OCI-LY3 (cell line): ENCODE results near the gene CLPTM1L.

Experiments
- H2AFZ ChIP-seq: fragments of 200-600, 300-600 bp; shearing (Covaris generic); 2 replicates; pipeline ENCODE4 v1.6.0; 2014; ENCODE audit warnings: antibody characterized with exemption, low read depth, low read length
- H3K27ac ChIP-seq: fragments of 200-600, 300-600 bp; sonication (generic); 2 replicates; pipeline ENCODE4 v1.5.1; 2014; ENCODE audit warnings: mild to moderate bottlenecking, low read length, moderate library complexity, mixed read lengths
- H3K27me3 ChIP-seq: fragments of 200-600, 300-600 bp; sonication (generic); 2 replicates; pipeline ENCODE4 v1.6.1; 2014; ENCODE audit warnings: low read depth, low read length, mixed read lengths
- H3K36me3 ChIP-seq: fragments of 200-600, 300-600 bp; sonication (generic); replicated peaks from 2 replicates; pipeline ENCODE3; 2014; ENCODE audit warnings: low read depth, low read length, mixed read lengths
- H3K4me1 ChIP-seq: fragments of 300-600, 200-600 bp; sonication (generic); 2 replicates; pipeline ENCODE4 v1.6.1; 2014; ENCODE audit warnings: low read length, mixed read lengths
- H3K4me2 ChIP-seq: fragments of 200-600, 300-600 bp; sonication (generic); 2 replicates; pipeline ENCODE4 v1.6.1; 2014; ENCODE audit warnings: low read length, mixed read lengths
- H3K4me3 ChIP-seq: fragments of 300-600, 200-600 bp; sonication (generic); 2 replicates; pipeline ENCODE4 v1.5.1; 2014; ENCODE audit warnings: antibody characterized with exemption, mild to moderate bottlenecking, low read length, moderate library complexity
- H3K79me2 ChIP-seq: fragments of 300-600, 200-600 bp; shearing (Covaris generic); 2 replicates; pipeline ENCODE4 v1.6.1; 2014; ENCODE audit warnings: mild to moderate bottlenecking, low read length, mixed read lengths
- H3K9ac ChIP-seq: fragments of 300-600, 200-600 bp; shearing (Covaris generic); 2 replicates; pipeline ENCODE4 v1.6.0; 2014; ENCODE audit warnings: mild to moderate bottlenecking, low read length, moderate library complexity
- H3K9me3 ChIP-seq: fragments of 200-600, 300-600 bp; shearing (Covaris generic); 2 replicates; pipeline ENCODE4 v1.6.1; 2014; ENCODE audit warnings: low read length, mixed read lengths; ENCODE audit not compliant: insufficient read depth
- H4K20me1 ChIP-seq: fragments of 200-600, 300-600 bp; sonication (generic); 2 replicates; pipeline ENCODE4 v1.6.1; 2016; ENCODE audit warnings: low read length, mixed read lengths; ENCODE audit not compliant: insufficient read depth
- EZH2phosphoT487 ChIP-seq: fragments of 200-600 bp; shearing (Covaris generic); IDR thresholded peaks from 2 replicates; pipeline ENCODE4 v1.6.1; 2018; ENCODE audit warnings: antibody characterized with exemption, mixed run types, low read depth
- TF ChIP-seq, protein P1 (sequence below): fragments of 200-600, 300-600 bp; sonication (generic); IDR thresholded peaks from 2 replicates; pipeline ENCODE4 v1.5.1; 2014; ENCODE audit warnings: antibody characterized with exemption, low read length, low read depth

CLPTM1L gene

GRCh38 chr5:1270426-1270825 is 74.5 kb downstream of the CLPTM1L start:
- Histone ChIP-seq H3K4me2 (no peak overlapping the region), H3K27ac (no peak overlapping the region), H4K20me1 (no peaks in the 10 kb centered on the region), H2AFZ (no peak overlapping the region), H3K27me3 (no peaks in the 10 kb centered on the region), H3K9ac (no peak overlapping the region), H3K4me3 (no peak overlapping the region), H3K36me3 (no peaks in the 10 kb centered on the region), H3K4me1 (no peaks in the 10 kb centered on the region), H3K79me2 (no peaks in the 10 kb centered on the region), H3K9me3 (no peaks in the 10 kb centered on the region)
- TF ChIP-seq, protein P1, sequence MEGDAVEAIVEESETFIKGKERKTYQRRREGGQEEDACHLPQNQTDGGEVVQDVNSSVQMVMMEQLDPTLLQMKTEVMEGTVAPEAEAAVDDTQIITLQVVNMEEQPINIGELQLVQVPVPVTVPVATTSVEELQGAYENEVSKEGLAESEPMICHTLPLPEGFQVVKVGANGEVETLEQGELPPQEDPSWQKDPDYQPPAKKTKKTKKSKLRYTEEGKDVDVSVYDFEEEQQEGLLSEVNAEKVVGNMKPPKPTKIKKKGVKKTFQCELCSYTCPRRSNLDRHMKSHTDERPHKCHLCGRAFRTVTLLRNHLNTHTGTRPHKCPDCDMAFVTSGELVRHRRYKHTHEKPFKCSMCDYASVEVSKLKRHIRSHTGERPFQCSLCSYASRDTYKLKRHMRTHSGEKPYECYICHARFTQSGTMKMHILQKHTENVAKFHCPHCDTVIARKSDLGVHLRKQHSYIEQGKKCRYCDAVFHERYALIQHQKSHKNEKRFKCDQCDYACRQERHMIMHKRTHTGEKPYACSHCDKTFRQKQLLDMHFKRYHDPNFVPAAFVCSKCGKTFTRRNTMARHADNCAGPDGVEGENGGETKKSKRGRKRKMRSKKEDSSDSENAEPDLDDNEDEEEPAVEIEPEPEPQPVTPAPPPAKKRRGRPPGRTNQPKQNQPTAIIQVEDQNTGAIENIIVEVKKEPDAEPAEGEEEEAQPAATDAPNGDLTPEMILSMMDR, result no peak
- TF ChIP-seq EZH2phosphoT487, result no peak

- Histone ChIP-seq H3K9ac (no peak overlapping the region), H3K4me2 (no peak overlapping the region)
- TF ChIP-seq, protein P1, result no peak
- TF ChIP-seq EZH2phosphoT487, result no peak
Measured at GRCh38 chr5:1268666-1269065, 76.2 kb downstream of the CLPTM1L start.

GRCh38 chr5:1268056-1268455 is 76.8 kb downstream of the CLPTM1L start:
- Histone ChIP-seq H3K4me1 (no peaks in the 10 kb centered on the region), H3K4me2 (no peak overlapping the region), H3K27ac (no peak overlapping the region), H3K9ac (no peak overlapping the region), H4K20me1 (no peaks in the 10 kb centered on the region), H2AFZ (no peak overlapping the region), H3K4me3 (no peak overlapping the region), H3K27me3 (no peaks in the 10 kb centered on the region), H3K9me3 (no peaks in the 10 kb centered on the region), H3K36me3 (no peaks in the 10 kb centered on the region), H3K79me2 (no peaks in the 10 kb centered on the region)
- TF ChIP-seq, protein P1, result no peak
- TF ChIP-seq EZH2phosphoT487, result no peak

More at GRCh38 chr5:1268666-1269065, 76.2 kb downstream of the CLPTM1L start:
- Histone ChIP-seq H3K9me3 (no peaks in the 10 kb centered on the region), H3K27me3 (no peaks in the 10 kb centered on the region), H3K79me2 (no peaks in the 10 kb centered on the region), H3K27ac (no peak overlapping the region), H4K20me1 (no peaks in the 10 kb centered on the region), H3K36me3 (no peaks in the 10 kb centered on the region), H2AFZ (no peak overlapping the region), H3K4me3 (no peak overlapping the region), H3K4me1 (no peaks in the 10 kb centered on the region)
